Nephron progenitor cell (in vitro differentiated cells): Measurements from ENCODE around the gene LEUTX.
"Not testable (repeated sequence)": the region's sequence is repeated elsewhere in the genome, so short reads cannot be mapped to it uniquely, and the experiment has no call there.

ENCODE experiments used
- DNase-seq: peaks from one replicate; pipeline ENCODE4 v3.0.0; 2021
- H3K27ac Mint-ChIP-seq: 2 replicates; pipeline ENCODE4 v1.8.0; 2021; ENCODE audit warnings: mild to moderate bottlenecking, moderate library complexity, mixed read lengths
- H3K27me3 Mint-ChIP-seq: 2 replicates; pipeline ENCODE4 v1.8.0; 2021; ENCODE audit warnings: mild to moderate bottlenecking, low read depth, mixed read lengths; ENCODE audit not compliant: poor library complexity
- H3K36me3 Mint-ChIP-seq: 2 replicates; pipeline ENCODE4 v1.8.0; 2021; ENCODE audit warnings: low read depth, mixed read lengths
- H3K4me1 Mint-ChIP-seq: 2 replicates; pipeline ENCODE4 v1.8.0; 2021; ENCODE audit warnings: mixed read lengths
- H3K4me3 Mint-ChIP-seq: 2 replicates; pipeline ENCODE4 v1.8.0; 2021; ENCODE audit warnings: mild to moderate bottlenecking, moderate library complexity, mixed read lengths
- H3K9me3 Mint-ChIP-seq: 2 replicates; pipeline ENCODE4 v1.8.0; 2021; ENCODE audit warnings: mild to moderate bottlenecking, moderate library complexity, mixed read lengths
- CTCF ChIP-seq: fragments of 200-600 bp; sonication (generic); IDR thresholded peaks from 2 replicates; pipeline ENCODE4 v1.5.0; 2021; ENCODE audit warnings: antibody characterized with exemption

Gene LEUTX

GRCh38 chr19:39749981-39750380, 28.7 kb upstream of the LEUTX start:
- H3K4me1 Mint-ChIP-seq, result no peaks in the 10 kb centered on the region
- peaks cover 30% of the 10 kb centered on the region for H3K27me3 Mint-ChIP-seq
- TF ChIP-seq CTCF, result no peak
- no peak for DNase-seq
- H3K4me3 Mint-ChIP-seq, result no peak overlapping the region
- no peak overlapping the region for H3K27ac Mint-ChIP-seq
- no peaks in the 10 kb centered on the region for H3K9me3 Mint-ChIP-seq
- H3K36me3 Mint-ChIP-seq, result no peaks in the 10 kb centered on the region

GRCh38 chr19:39752390-39752789, 26.3 kb upstream of the LEUTX start:
- Mint-ChIP-seq H3K4me3 (no peak overlapping the region), H3K4me1 (no peaks in the 10 kb centered on the region), H3K9me3 (no peaks in the 10 kb centered on the region), H3K27ac (no peak overlapping the region), H3K27me3 (peaks cover 39% of the 10 kb centered on the region), H3K36me3 (no peaks in the 10 kb centered on the region)
- TF ChIP-seq CTCF, result no peak
- no peak for DNase-seq

GRCh38 chr19:39752795-39753194, 25.9 kb upstream of the LEUTX start:
- no peaks in the 10 kb centered on the region for H3K4me1 Mint-ChIP-seq
- no peak for DNase-seq
- H3K27ac Mint-ChIP-seq, result no peak overlapping the region
- peaks cover 43% of the 10 kb centered on the region for H3K27me3 Mint-ChIP-seq
- no peaks in the 10 kb centered on the region for H3K9me3 Mint-ChIP-seq
- no peak overlapping the region for H3K4me3 Mint-ChIP-seq
- no peak for TF ChIP-seq CTCF
- no peaks in the 10 kb centered on the region for H3K36me3 Mint-ChIP-seq

- H3K4me3 Mint-ChIP-seq, result no peak overlapping the region
- TF ChIP-seq CTCF, result no peak
- DNase-seq, result no peak
- no peaks in the 10 kb centered on the region for H3K36me3 Mint-ChIP-seq
- H3K9me3 Mint-ChIP-seq, result no peaks in the 10 kb centered on the region
- H3K27me3 Mint-ChIP-seq, result peaks cover 54% of the 10 kb centered on the region
- no peak overlapping the region for H3K27ac Mint-ChIP-seq
- no peaks in the 10 kb centered on the region for H3K4me1 Mint-ChIP-seq
Measured at GRCh38 chr19:39754544-39754943, 24.1 kb upstream of the LEUTX start.

GRCh38 chr19:39754971-39755370, 23.7 kb upstream of the LEUTX start:
- no peaks in the 10 kb centered on the region for H3K36me3 Mint-ChIP-seq
- H3K4me1 Mint-ChIP-seq, result no peaks in the 10 kb centered on the region
- no peak for TF ChIP-seq CTCF
- H3K27me3 Mint-ChIP-seq, result peaks cover 53% of the 10 kb centered on the region
- H3K4me3 Mint-ChIP-seq, result no peak overlapping the region
- H3K9me3 Mint-ChIP-seq, result no peaks in the 10 kb centered on the region
- H3K27ac Mint-ChIP-seq, result no peak overlapping the region
- DNase-seq, result no peak

- no peak for DNase-seq
Measured at GRCh38 chr19:39759457-39760184, 19.0 kb upstream of the LEUTX start.

GRCh38 chr19:39761851-39762250, 16.8 kb upstream of the LEUTX start:
- H3K27me3 Mint-ChIP-seq, result peaks cover 35% of the 10 kb centered on the region
- H3K4me1 Mint-ChIP-seq, H3K36me3 Mint-ChIP-seq, DNase-seq, H3K27ac Mint-ChIP-seq, H3K9me3 Mint-ChIP-seq, H3K4me3 Mint-ChIP-seq: not testable (repeated sequence)

More at GRCh38 chr19:39759457-39760184, 19.0 kb upstream of the LEUTX start:
- H3K4me3 Mint-ChIP-seq, result no peak overlapping the region
- no peaks in the 10 kb centered on the region for H3K4me1 Mint-ChIP-seq
- H3K9me3 Mint-ChIP-seq, result no peaks in the 10 kb centered on the region
- H3K36me3 Mint-ChIP-seq, result no peaks in the 10 kb centered on the region
- H3K27me3 Mint-ChIP-seq, result peaks cover 33% of the 10 kb centered on the region
- no peak overlapping the region for H3K27ac Mint-ChIP-seq
- no peak for TF ChIP-seq CTCF
